NOMO-1 (cell line): ENCODE data around the gene GABRA5.
"Not testable (repeated sequence)": the region's sequence is repeated elsewhere in the genome, so short reads cannot be mapped to it uniquely, and the experiment has no call there.

Experiments used
- DNase-seq, 2 experiments: peaks; one replicate each; lab custom pipeline; 2025; ENCODE audit not compliant: unreplicated experiment in 2 of 2; lab: John Stamatoyannopoulos, UW

The GABRA5 gene

DNA sequence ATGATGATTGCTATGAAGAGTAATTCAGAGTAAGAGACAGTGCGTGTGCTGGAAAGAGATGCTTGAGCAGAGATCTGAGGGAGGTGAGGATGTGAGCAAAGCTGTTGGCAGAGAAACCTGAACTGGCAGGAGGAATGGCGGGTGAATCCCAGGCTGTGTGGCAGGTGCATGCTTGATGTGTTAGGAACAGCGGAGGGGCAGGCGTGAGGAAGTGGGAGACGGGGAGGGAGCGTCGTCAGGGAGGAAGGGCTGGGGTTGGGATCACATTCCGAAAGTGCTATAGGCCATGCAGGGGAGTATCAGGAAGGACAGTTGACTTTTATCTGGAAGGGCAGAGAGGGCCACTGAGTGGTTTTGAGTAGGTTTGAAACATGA, 8.6 kb downstream of the GABRA5 start:
- no peak for DNase-seq

DNA sequence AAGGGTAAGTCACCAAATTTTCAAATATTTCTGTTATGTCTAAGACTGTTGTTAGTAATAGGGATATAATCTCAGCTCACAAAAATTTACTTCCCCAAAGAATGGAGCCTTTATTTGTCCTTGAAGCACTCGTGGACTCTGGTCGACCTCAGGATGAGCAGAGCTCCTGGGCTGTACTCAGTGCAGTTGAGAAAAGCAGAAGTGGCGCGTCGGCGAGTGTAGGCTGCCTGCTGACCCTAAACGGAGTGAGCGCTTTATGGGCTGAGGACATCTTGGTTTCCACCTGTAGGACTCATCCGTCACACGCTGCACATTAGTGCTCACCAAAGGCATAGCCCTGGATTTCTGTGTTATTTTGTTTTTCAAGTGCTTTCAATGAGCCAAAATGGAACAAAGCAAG, 11.0 kb downstream of the GABRA5 start:
- no peak for DNase-seq

DNA sequence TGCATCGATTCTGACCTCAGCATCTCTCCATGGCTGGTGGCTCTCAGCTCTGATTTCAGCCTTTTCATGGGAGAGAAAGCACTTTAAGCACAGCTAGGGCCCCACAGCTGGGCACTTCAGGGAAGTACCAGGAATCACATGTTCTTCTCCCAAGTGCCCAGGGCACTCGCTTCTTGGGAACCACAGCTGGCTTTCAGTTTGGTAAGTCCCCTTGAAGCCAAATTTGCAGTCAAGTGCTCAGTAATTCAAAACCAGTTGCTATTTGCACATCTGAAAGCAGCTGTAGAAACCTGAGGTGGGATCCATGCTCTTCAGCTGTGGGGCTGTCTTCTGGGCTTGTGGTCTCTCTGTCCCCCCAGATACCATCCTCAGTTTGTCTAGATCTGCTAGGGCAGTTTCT, 12.8 kb downstream of the GABRA5 start:
- DNase-seq = no peak

DNA sequence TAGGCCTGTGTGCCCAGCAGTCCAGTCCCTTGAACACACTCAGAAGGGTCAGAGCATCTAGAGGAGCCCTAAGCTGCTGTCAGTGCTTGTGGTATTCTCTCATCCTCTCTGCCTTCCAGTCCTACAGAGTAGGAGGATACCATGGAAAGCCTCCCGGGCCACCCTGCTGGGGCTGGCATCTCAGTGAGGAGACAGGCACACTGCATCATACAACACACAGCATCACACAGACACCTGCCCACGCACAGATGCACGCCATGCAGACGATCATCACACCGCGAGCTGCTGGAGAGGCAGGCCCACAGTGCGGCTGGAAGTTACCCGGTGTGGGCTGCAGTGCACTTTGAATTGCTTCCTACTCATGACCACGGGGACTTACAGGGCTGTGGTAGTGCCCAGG, 15.2 kb downstream of the GABRA5 start:
- DNase-seq = no peak

DNA sequence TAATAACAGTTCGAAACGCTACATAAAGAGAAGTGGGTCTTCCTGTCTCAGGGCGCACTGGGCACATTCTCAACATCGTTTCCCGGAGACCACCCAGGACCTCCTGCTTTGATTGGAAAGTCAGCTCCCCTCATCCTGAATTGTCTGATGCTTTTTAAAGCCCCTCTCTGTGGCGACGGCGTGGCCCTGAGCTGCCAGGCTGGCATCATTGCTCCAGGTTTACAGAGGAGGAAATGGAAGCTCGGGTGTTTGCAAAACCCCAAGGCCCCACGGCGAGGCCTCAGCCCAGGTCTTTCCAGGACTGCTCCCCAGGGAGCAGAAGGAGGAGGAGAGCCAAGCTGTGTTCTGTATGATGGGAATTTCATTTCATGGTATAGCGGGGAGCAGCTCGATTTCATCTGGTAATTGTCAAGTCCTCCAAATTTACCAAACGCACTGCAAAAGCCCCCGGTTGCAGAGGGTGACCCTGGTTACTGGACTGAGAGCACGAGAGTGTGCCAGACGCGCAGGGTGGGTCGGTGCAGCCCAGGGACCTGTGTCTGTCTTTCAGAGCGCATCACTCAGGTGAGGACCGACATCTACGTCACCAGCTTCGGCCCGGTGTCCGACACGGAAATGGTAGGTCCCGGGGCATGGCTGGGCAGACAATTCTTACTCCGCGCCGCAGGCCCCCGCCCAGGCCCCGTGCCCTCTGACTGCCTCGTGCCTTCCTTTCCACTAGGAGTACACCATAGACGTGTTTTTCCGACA, 15.9 kb downstream of the GABRA5 start:
- no peak for DNase-seq

DNA sequence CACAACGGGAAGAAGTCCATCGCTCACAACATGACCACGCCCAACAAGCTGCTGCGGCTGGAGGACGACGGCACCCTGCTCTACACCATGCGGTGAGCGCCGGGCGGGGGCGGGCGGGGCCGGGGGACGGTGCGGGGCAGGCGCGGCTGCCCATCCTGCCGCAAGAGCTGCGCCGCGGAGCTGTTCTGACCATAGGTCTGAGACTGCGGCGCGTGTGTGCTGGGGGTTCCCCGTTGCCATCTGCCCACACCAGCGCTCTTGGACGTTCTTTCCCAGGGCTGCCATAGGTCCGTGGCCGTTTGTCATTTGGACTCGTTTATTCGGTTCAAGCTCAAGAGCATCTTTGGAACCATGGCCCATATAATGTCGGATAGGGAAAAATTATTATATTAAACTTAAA, 16.6 kb downstream of the GABRA5 start:
- DNase-seq = no peak

DNA sequence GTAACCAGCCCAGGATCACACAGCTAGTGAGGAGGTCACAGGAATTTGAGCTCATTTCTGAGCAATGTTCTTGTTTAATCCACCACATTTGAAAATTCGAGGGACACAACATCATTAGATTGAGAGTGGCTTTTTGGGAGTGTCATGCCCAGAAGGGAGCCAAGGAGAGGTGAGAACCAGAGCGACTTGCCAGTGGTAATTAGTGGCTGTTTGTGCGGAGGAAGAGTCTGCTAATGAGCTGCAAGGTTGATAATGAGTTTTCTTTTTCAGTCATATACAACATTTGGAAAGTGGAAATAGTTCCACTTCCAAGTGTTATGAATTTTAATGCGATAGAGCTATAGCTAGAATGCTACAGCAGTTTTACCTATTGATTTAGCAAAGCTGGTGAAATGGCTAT, 19.7 kb downstream of the GABRA5 start:
- no peak for DNase-seq

DNA sequence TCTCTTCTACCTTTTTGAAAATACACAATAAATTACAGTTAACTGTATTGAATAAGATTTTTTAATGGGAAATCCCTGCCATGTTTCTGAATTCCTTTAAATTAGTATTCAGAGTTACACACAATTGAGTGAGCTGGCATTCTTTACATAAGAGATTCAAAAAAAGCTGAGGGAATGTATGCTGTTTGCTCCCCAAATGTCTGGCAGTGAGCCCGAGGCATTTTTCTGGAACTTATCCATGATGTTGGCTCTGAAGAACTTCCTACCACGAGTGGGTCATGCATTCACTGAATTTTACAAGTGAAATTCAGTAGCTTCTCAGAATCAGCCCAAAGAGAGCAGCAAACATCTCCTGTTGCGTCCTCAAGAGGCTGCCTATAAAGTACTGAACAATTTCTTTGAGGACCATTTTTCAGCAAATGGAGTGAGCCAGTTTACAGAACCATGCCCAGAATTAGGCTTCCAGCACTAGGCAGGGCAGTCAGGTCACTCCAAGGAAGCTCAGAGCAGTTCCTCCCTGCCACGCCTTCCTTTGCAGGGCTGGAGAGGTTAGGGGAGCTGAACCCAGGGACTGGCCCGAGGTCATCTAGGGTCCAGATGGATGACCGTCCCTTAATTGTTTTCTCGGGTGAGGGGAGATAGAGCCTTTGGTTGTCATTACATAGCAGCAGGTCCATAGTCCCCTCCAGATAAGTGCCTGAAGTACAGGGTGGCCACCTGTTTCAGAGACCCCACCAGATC, 21.2 kb downstream of the GABRA5 start:
- DNase-seq = no peak

DNA sequence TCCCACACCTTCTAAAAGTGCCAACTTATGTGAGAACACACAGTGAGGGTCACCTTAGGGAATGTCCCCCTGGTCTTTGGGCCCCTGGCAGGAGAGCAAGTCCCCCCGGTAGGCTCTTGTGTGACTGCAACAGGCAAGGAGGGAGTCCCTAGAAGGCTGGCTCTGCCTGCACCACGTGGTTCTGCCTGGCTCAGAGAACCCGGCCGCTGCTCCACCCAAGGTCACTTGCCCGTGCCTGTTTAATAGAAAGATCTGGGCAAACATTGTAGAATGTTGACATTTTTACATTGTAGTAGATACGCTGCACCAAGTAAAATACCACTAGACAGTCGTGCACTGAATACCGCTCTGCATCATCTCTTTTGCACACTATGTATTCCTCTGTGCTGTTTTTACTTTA, 21.9 kb downstream of the GABRA5 start:
- no peak for DNase-seq

DNA sequence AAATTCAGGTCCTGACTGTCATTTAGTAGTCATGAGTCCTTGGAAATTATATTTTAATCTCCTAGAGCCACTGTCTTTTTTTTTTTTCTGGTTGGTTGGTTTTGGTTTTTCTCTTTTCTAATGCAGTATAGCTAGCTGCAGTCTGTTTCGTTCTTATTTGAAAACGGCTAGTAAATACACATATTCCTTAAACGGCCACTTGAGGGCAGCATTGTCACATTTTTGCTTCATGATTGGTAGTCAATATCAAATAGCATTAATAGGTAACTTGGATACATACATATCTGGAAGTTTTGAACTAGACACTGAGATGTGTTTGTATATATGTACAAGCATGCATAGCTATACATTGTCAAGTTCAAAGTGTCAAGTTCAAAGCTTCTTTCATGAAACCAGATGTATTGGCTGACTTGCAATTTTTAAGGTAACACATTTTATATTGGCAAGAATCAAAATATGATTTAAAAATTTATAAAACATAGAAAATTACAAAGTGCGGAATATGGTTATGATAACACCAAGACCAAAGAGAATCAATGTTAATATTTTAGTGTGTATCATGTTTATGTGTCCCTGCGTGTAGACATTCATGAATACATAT, 22.5 kb downstream of the GABRA5 start:
- peak; percentile 16 to 50 for DNase-seq

DNA sequence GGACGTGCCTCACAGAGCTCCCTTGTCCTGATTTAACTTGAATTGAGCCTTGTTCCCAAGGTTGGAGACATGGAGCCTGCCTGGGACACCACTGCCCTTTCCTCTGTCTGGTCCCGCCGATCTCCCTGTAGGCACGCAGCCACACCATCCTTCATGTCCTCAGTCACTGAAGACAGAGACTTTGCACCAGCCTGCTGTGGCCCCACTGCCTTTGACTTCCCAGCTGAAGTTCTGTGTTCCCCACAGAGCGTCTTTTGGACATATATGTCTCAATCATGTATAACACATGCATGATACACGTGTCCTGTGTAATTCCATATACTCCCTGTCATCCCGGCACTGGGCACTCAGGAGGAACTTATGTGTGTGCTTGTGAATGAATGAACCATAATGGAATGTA, 23.6 kb downstream of the GABRA5 start:
- no peak for DNase-seq

DNA sequence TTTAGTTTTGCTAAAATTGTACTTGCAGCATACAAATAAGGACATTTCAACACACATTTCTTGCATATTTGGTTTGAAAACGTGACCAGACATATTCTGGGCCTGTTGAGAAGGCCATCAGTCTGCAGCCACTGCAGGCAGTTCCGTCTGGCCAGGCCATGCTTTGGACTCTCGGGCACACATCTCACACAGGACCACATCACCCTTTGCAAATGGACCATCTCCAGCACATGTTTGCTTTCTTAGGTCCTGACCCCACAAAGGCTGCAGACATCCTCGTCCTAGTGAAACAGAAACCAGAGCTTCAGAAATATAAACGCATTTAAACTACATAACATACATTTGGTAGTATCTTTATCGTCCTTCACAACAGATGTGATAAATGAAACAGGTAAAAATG, 24.1 kb downstream of the GABRA5 start:
- DNase-seq = no peak

DNA sequence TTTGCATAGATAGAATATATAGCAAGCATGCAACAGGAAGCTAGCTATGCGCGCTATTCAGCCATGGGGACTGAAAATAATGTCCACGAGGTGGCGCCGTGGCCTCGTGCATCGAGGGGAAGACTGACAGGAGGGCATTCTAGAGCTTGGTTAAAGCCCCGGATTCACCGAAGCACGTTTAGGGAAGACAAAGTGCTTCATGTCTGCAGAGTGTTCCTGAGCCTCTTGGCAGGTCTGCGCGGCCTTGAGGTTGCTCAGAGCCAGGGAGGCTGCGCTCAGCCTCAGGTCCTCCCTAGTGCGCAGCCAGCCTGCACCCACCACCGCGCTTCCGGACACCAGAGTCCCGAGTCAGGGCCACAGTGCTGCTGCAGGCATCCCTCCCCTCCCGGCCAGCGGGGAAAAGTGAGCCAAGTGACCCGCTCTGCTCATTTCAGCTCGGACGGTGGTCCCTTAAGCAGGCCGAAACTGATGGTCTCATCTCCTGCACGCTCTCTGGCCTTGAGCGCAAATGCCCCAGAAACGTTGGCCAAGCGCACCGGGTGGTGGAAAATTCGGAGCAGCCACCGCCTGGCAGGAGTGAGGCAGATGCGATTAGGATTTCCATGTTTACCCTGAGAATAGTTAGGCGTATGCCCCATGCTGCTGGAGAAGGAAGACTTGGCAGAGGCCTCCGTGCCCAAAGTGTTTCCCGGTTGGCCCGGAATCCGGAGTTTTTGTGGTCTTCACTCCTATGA, 24.8 kb downstream of the GABRA5 start:
- peak; percentile 8 to 46 for DNase-seq

DNA sequence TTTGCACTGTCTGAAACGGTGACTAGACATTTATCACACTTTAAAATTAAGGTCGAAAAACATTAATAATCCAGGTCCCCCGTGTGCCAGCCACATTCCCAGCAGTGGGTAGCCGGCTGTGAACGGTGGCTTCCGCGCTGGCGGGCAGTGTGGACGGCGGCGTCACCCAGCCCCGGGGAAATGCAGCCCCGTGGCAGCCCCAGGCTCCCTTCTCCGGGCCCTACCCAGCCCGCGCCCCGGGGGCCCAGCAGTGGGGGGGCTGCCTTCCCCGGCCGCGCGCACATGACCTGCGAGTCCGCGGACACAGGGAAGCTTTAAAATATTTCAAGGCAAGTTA, 25.3 kb downstream of the GABRA5 start:
- DNase-seq = no peak

DNA sequence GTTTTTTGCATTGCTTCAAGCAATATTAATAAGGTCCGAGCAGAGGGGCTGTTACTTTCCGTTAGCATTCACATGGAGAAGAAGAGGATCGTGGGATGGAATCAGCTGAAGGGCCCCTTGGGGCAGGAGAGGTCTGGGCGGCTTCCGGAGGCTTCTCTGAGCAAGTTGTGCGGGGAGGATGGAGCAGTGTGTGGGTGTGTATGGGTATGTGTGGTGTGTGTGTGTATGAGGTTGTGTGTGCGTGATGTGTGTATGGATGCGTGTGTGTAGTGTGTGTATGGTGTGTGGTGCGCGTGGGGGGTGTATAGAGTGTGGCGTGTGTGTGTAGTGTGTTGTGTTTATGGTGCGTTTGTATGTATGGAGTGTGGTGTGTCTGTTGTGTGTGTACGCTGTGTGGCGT, 25.8 kb downstream of the GABRA5 start:
- DNase-seq = no peak

DNA sequence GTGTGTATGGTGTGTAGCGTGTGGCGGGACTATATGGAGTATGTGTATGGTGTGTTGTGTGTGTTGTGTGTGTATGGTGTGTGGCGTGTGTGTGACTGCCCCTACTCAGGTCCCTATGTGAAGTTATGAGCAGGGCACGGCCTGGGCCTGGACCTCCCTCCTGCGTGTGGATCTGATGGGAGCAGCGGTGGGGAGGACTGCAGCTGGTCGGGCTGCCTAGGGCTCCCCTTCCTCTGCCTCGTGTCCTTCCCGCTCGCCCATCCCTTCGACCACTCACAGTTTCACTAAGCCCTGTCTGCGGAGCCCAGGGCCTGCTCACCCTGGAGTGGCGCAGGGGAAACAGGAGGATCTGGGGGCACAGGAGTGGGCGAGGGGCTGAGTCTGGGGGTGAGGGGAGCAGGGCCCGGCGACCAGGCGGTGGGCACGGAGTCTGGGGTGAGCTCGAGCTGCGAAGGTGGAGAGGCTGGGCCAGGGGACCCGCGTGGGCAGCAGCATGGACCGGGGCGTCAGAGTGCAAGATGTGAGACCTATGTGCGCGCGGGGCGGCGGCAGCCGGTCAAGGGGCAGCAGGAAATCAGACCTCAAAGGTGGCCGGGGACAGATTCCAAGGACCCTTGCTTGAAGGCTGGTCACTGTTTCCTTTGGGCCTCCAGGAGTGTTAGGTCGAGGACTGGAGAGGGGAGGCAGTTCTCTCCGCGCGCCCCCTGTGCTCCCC, 26.6 kb downstream of the GABRA5 start:
- no peak for DNase-seq

DNA sequence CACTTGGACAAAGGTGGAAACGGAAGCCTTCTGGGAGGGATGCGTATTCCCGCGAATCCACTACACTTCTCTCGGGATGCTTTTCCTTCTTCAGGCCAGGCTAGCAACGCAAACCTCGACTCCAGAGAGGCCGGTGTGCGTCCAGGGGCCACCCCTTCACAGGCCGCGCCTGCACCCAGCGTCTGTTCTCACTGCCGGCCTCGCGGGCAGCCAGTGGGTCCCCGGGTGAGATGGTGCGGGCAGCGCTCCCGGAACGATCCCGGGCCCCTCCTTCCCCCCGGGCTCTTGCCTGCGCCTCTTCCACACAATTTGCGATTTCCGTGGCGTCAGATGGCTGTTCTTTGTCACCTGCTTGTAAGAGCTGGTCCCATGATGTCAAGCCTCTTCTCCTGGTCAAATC, 27.3 kb downstream of the GABRA5 start:
- no peak for DNase-seq

DNA sequence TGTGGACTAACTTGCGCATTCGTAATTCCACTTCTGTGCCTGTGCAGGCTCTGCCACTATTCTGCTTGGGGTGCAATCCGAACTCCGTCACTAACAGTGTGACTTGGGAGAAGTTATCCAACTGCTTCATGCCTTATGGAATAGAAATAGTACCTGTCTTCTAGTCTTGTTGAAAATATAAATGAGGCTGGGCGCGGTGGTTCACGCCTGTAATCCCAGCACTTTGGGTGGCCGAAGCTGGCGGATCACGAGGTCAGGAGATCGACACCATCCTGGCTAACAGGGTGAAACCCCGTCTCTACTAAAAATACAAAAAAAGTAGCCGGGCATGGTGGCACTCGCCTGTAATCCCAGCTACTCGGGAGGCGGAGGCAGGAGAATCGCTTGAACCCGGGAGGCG, 28.5 kb downstream of the GABRA5 start:
- DNase-seq = not testable (repeated sequence)

DNA sequence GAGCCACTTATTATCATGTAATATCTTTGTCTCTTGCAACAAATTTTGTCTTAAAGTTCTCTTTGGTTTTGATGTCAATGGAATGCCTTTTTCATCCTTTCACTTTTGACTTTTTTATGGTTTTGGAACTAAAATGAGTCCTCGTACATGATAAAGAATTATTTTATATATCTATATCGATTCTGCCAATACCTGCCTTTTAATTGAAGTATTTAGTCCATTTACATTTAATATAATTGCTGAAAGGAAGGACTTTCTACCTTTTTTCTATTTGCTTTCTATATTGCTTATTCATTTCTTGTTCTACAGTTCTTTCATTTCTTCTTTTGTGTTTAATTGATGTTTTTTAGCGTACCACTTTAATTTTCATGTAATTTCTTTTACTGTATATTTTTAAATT, 32.8 kb downstream of the GABRA5 start:
- no peak for DNase-seq

DNA sequence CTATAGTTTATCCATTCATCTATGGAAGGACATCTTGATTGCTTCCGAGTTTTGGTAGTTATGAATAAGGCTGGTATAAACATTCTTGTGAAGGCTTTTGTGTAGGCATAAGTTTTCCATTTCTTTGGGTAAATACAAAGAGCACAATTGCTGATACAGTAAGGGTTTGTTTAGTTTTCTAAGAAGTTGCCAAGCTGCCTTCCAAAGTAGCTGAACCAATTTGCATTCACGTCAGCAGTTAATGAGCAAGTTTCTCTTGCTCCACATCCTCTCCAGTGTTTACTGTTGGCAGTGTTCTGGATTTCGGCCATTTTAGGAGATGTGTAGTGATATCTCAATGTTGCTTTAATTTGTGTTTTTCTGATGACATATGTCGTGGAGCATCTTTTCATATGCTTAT, 34.2 kb downstream of the GABRA5 start:
- DNase-seq = no peak

DNA sequence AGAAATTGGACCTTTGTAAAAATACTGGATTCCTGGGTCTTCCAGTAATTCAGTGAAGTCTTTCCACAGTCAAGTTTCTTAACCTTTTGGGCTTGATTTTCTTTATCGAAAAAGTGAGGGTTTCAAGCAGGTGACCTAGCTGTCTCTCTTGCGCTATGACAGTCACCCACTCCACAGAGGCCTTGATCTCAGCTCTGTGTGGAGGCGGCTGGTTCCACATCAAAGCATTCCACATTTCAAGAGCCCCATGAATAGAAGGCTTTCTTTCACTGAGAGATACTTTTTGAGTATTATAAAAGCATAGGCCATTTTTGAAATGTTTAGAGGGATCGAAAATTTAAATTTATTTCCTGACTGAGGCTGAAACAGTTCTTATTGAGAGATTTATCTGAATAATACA, 43.9 kb downstream of the GABRA5 start:
- DNase-seq = no peak
